HG03439 (cell line): ENCODE measurements around the gene SLFN13.
A peak's percentile ranks its signal among the peaks of the same experiment; 100 is the strongest.
"Not testable (repeated sequence)": the region's sequence is repeated elsewhere in the genome, so short reads cannot be mapped to it uniquely, and the experiment has no call there.

Source experiments
- ATAC-seq: cut with Tn5 transposase; IDR thresholded peaks from one replicate; pipeline ENCODE4 v1.9.1; 2021; ENCODE audit warnings: mild to moderate bottlenecking, moderate library complexity; ENCODE audit not compliant: unreplicated experiment

SLFN13 gene

GRCh38 chr17:35448214-35448898, at the start of gene SLFN13:
Gene SLFN13 (minus strand): TSS chr17:35448766. CDS start chr17:35445680, 3,086 bp downstream.
- peak; percentile 75 for ATAC-seq

DNA sequence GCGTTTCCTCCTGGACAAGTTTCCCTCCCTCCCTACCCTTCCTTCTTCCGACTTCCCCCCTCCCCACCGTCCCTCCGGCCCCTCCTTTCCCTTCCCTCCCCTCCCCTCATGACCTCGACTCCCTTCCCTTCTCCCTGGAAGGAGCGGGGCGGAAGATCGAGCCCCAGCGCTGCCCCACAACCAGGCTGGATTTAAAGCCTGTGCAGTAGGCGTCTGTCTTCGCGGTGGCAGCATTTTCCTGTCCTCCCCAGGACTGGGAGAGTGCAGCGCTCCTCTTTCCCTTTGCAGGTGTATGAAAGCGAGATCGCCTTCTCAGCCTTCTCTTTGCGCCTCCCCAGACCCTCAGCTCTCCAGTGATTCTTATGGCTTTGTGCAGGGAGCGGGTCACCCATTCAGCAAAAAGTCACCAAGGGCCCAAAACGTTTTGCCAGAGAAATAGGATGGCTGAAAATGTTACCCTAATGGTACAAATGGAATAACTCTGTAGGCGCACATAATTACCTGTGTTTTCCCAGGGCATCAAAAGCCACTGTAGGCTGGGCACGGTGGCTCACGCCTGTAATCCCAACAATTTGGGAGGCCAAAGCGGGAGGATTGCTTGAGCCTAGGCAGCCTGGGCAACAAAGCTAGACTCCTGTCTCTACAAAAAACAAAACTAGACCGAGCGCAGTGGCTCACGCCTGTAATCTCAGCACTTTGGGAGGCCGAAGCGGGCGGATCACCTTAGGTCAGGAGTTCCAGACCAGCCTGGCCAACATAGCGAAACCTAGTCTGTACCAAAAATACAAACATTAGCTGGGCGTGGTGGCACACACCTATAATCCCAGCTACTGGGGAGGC, 48.1 kb upstream of the SLFN13 start:
- no peak for ATAC-seq

DNA sequence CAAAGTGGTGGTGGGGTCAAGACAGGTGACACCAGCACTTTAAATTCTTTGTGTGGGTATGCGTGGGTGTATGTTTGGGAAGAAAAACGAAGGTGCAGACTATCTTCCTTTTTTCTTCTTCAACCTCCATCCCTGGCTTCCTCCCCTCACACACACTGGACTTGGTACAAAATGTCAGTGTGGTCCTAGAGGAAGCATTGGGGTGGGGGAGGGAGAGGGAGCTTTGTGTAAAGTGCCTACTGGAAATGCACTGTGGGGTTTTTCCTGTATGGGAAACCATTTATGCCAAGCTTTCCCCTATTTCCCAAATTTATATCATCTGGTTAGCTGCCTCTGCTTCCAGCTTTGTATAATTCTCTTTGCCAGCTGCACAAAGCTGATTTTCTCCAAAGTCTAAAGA, 44.5 kb upstream of the SLFN13 start:
- no peak for ATAC-seq

DNA sequence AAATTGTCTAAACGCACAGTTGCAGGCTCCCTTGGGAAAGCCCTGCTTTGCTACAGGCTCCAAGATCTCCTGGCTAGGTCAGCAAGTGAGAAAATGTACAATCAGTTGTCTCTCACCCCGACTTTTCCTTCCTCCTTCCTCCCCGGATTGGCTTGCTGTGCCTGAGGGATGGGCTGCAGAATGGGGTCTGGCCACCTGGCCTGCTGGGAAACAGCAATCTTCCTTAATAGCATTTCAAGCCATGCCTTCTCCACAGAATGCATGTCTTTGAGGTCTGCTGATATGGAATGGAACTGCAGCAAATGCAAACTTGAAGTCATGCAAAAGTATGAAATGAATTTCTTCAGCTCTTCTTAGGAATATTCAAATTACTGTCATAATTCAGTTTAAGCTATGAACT, 42.9 kb upstream of the SLFN13 start:
- ATAC-seq: no peak

DNA sequence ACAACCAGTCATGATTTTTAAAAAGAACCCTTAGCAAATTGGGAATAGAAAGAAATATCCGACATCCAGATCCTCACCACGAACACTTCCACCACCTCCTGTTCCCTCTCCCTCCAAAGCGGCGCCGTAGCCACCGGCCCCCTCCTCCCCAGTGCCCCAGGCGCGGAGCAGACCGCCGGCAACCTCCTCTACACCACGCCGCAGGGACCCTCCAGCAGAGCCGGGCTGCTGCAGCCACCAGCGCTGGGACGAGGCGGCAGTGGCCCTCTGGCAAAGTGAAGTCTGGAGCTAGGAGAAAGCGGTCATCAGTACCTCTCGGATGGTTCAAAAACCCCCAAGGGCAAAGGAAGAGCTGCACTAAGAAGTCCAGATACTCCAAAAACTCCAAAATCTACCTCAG, 41.4 kb upstream of the SLFN13 start:
- ATAC-seq: no peak

GRCh38 chr17:35488991-35489390, 40.4 kb upstream of the SLFN13 start:
- no peak for ATAC-seq

GRCh38 chr17:35486920-35487732, 38.6 kb upstream of the SLFN13 start:
- ATAC-seq: no peak

- ATAC-seq: no peak
Observed at GRCh38 chr17:35479271-35479670, 30.7 kb upstream of the SLFN13 start.

DNA sequence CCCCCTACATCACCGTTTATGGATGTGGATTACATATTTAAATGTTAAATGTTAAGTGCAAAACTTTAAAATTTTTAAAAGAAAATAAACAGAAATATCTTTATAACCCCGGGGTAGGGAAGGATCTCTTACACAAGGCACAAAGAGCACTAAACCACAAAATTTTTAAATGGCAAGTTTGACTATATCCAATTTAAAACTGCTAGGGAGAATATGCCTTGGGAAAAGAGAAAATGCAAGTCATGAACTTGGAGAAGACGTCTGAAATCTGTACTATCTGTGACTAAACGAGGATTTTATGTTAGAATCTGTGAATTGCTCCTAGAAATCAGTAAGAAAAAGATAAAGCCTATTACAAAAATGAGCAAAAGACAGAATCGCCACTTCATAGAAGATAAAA, 28.7 kb upstream of the SLFN13 start:
- ATAC-seq: no peak

- ATAC-seq: no peak
Observed at GRCh38 chr17:35476283-35476820, 27.8 kb upstream of the SLFN13 start.

- no peak for ATAC-seq
Observed at GRCh38 chr17:35468475-35468874, 19.9 kb upstream of the SLFN13 start.

DNA sequence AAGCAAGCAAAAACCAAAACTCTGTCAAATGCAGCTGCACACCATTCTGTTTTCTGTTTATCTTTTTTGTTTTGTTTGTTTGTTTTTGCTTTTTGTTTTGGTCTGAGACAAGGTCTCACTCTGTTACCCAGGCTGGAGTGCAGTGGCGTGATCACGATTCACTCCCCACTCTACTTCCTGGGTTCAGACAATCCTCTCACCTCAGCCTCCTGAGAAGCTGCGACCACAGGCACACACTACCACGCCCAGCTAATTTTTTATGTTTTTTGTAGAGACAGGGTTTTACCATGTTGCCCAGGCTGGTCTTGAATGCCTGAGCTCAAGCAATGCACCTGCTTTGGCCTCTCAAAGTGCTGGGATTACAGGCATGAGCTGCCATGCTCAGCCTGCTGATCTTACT, 19.3 kb upstream of the SLFN13 start:
- no peak for ATAC-seq

- peak; percentile 77 for ATAC-seq
Observed at GRCh38 chr17:35460354-35460851, 11.8 kb upstream of the SLFN13 start.

- ATAC-seq: not testable (repeated sequence)
Observed at GRCh38 chr17:35454035-35454434, 5.5 kb upstream of the SLFN13 start.

DNA sequence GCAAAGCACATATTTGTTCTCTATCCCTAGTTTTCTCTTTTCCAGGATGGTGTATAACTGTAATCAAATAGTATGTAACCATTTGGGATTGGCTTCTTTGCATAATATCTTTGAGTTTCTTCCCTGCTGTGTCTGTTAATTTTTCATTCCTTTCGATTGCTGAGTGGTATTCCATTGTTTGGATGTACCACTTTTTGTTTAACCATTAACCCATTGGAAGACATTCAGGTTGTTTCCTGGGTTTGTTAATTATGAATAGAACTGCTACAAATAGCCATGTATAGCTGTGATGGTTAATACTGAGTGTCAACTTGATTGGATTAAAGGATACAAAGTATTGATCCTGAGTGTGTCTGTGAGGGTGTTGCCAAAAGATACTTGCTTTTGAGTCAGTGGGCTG, 4.6 kb upstream of the SLFN13 start:
- ATAC-seq: no peak

DNA sequence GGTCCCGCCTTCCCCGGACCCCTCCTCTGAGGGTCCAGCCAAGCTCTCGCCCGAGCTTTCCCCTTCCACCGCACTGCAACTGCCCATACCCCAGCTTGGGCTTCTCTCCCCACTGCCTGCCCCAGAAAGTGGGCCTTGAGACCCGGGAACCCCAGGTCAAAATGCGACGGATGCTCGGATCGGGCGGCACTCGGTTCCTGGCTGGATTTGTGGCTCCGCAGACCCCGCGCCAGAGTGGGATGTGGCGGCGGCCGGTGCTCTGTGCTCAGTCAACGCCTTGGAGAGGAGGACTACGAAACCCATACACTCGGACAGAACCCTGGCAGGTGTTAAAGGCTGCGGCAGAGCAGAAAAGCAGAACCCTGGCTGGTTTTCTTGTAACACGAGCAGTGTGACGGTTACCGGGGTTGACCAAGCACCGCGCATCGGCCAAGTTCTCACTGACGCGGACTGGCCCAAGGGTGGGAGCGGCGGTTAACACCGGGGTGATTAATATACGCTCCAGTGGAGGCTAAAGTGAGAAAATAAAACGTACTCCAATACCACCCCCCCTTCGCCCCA, 885 bp upstream of the SLFN13 start:
- ATAC-seq: no peak

- ATAC-seq: no peak
Observed at GRCh38 chr17:35448899-35449227, 297 bp upstream of the SLFN13 start.

- no peak for ATAC-seq
Observed at GRCh38 chr17:35447499-35447898, 1.1 kb downstream of the SLFN13 start.

GRCh38 chr17:35438433-35438832, 10.1 kb downstream of the SLFN13 start:
- no peak for ATAC-seq

DNA sequence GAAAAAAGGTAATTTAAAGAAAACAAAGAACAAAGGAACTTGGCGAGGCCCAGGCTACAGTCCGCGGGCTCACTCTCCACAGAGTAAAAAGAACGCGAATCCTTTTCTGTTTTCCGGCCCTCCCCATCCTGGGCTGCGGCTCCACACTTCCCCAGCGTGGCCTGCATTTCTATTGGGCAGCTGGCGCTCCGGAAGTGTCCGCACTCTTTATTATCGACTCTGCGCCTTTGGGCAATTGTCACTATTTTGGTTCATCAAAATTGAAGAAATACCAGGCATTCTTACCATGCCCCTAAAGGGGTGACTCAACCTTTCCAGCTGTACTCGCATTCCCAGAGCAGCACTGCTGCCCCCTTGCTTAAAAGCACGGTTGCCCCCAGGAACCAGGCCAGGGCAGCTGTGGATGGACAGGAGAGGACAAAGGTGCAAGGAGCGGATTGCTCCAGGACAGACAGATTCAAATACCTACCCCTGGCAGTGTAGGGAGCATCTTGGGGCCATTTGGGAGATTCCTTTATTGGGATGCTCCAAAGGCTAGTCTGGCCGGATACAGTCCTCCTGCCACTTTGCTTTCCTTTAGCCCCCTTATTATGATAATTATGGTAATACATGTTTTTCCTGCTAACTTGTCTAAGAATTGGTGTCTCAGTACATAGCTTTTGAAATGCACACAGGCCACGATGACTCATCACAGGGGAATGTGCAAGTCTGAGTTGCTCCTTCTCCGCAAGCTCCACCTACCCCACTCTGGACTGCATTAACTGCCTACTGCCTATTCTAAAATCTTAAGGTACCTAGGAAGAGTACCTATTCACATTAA, 15.3 kb downstream of the SLFN13 start:
- ATAC-seq: no peak
